HG03521 (cell line): Measurements from ENCODE around the gene CIZ1.

Source experiments
- ATAC-seq: cut with Tn5 transposase; IDR thresholded peaks from one replicate; pipeline ENCODE4 v1.9.1; 2021; ENCODE audit warnings: mild to moderate bottlenecking, moderate library complexity; ENCODE audit not compliant: unreplicated experiment

CIZ1 gene

DNA sequence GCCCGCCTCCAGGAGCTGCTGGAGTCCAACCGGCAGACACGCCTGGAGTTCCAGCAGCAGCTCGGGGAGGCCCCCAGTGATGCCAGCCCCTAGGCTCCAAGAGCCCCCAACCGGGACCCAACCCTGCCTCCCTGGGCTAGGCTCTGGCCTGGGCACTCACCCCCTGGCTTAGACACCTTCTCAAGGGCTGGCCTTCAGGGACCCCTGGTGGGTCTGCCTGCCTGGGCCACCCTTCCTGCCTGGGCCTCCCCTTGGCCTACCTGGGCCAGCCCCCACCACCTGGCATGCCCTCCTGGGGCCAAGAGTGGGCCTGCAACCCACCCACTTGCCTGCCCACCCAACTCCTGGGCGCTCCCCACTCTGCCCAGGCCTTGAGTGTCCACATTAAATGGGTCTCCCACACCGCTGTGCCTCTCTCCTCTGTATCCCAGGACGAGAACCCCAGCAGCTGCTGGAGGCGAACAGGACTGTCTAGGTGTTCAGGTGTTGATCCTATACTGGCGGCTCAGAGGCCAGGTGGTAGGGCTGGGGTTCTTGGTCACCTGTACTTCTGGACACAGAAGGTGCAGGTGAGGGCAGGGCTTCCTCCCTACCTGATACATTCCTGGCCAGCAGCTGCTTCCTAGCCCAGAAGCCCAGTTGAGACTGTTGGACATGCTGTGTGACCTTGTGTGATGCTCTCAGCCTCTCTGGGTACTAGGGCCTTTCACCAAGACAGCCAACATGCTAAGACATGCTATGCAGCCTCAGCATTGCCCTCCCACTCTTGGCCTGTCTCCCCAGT lies 27.7 kb downstream of the CIZ1 start:
- ATAC-seq = no peak

DNA sequence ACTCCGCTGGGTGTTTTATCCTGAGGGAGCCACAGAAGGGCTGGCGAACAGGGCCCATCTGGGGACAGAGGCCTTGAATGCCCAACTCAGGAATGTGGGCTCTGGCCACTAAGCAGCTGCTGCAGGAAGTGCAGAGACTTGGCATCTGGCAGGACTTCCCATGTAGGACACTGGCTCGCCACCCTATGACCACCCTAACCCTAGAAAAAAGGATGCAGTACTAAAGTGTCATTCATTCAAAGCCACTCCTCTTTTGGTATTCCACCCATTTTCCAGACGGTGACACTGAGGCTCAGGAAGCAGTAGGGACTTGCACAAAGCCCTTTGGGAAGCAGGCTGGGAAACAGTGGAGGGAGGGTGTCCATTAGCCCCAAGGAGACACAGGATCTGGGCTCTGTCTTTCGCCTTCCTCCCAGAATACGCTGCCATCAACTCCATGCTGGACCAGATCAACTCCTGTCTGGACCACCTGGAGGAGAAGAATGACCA lies 28.3 kb downstream of the CIZ1 start:
- no peak for ATAC-seq

DNA sequence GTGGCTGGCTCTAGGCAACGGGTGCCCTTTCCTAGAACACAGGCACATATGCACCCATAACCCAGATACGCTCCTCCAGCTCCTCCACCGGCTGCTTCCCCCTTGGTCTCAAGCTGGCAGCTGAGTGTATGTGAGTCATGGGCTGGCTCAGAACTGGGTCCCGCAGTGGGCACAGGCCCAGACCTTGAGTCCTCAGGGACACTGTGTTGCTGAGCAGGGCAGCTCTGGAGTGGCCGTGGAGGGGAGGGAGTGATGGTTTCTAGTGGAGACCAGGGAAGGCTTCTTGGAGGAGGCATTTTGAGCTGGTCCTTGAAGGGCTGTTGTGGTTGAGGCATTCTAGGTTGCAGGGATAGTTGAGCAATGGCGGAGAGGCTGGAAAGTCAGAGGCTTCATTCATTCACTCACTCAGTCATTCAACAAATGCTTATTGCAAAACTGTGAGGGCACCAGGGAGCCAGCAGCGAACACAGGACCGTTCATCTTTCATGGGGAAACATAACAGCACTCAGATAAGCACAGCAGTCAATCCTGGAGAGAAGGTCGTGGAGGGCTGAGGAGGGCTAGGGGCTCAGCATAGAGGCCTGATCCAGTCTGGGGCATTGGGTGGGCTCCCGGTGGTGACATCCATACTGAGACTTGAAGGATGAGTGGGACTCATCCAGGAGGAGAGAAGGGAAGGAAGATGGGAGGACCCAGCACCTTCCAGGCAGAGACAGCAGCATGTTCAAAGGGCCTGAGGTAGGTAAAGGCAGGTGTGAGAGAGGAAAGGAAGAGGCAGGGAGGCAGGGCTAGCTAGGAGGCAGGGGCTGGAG lies 29.0 kb downstream of the CIZ1 start:
- no peak for ATAC-seq

DNA sequence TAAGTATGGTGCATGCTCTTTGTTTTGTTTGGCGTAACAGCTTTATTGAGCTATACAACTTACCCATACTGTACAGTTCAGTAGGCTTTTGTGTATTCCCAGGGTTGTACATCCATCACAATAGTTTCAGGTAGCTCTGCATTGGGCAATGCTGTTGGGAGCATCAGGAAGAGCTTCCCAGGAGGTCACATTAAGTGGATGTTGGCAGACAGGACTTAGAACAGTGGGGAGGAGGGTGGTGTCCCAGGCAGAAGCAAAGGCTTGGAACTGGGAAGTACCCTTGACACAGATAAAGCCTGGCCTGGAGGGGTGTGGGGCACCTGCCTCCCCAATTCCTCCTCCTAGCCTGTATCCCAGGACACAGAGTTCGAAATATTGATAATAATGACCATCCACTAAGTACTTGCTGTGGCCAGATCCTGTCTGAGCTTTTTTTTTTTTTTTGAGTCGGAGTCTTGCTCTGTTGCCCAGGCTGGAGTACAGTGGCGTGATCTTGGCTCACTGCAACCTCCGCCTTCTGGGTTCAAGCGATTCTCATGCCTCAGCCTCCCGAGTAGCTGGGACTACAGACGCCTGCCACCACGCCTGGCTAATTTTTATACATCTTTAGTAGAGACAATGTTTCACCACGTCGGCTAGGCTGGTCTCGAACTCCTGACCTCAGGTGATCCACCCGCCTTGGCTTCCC lies 30.0 kb downstream of the CIZ1 start:
- no peak for ATAC-seq

DNA sequence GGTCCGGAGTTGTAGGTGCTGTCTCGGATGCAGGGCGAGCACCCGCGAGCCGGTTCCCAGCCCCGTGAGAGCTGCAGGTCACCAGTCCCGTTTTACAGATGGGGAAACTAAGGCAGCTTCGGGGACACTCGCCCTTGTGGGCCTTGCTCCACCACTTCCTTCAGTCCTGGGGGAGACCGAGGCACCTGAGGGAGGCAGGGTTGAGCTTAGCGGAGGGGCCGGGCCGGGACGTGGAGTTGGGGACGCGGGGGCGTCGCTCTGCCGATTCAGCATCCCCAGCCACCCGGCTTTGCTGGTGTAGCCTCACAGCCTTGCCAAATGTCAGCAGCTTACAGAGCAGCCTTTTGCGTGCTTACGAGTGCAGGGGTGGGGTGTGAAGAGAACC lies 30.8 kb downstream of the CIZ1 start:
- ATAC-seq = peak; percentile 9

DNA sequence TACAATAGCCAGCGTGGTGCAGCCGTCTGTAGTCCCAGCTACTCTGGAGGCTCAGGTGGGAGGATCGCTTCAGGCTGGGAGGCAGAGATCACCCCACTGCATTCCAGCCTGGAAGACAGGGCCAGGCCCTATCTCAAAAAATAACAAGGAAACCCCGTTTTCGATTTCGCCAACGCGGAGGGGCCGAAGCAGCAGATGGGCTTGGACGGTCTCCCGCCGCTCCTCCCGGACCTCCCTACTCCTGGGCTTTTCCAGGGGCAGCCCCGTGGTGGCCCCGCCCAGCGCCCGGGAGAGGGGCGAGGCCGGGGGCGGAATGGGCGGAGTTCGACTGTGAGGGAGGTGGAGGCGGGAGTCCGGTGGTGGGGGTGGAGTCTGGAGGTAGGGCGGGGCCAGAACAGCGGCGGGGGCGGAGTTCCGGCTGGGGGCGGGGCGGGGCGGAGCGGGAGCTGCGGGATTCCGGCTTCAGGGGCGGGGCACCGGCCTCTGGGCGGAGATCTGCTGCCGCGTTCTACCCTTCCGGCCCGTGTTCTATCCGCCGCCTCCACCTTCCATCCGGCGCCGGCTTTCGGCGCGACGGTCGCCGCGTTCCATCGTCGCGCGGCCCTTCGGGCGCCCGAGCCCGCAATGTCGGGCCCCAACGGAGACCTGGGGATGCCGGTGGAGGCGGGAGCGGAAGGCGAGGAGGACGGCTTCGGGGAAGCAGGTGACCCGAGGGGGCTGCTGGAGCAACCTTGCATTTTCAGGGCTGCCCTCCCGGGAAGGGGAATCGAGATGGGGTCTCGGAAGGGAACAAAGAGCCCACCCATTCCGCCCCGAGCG lies 31.4 kb downstream of the CIZ1 start, which contains the start of gene BBLN:
BBLN (plus strand) TSS at position 482 of the 819 bp plus-strand sequence; CDS start at position 625, 143 bp downstream.
- ATAC-seq = peak; percentile 90

DNA sequence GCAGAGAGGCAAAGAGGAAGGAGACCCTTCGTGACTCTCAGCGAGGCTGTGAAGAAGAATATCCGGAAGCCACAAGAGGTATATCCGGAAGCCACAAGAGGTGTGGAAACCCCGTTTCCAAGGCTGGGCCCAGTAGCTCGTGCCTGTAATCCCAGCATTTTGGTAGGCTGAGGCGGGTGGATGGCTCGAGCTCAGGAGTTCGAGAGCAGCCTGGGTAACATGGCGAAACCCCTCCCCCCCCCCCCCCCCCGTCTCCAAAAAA lies 31.9 kb downstream of the CIZ1 start:
- ATAC-seq = no peak

DNA sequence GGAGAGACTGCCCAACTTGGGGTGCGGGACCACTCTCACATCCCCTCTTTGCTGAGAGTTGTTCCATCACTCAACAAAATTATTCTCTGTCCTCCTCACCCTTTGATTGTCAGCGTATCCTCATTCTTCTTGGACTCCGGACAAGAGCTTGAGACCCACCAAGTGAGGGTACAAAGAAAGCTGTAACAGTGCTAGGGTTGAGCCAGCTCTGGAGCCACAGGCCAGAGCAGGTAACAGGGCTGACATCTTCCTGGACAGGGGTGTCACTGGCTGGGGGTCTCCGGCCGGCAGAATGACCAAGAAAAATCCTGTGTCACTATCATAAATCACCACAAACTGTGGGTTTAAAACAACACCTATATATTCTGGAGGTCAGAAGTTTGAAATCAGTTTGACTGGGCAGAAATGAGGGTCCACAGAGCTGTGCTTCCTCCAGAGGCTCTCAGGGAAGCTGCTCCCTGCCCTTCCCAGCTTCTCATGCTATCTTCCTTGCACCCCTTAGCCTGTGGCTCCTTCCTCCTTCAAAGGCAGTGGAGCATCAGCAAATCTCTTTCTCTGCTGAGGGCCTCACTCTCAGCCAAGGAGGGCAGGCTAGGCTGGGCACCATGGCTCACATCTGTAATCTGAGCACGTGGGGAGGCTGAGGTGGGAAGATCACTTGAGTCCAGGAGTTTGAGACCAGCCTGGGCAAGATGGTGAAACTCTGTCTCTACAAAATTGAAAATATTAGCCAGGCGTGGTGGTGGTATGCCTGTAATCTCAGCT lies 35.5 kb downstream of the CIZ1 start:
- ATAC-seq = no peak

DNA sequence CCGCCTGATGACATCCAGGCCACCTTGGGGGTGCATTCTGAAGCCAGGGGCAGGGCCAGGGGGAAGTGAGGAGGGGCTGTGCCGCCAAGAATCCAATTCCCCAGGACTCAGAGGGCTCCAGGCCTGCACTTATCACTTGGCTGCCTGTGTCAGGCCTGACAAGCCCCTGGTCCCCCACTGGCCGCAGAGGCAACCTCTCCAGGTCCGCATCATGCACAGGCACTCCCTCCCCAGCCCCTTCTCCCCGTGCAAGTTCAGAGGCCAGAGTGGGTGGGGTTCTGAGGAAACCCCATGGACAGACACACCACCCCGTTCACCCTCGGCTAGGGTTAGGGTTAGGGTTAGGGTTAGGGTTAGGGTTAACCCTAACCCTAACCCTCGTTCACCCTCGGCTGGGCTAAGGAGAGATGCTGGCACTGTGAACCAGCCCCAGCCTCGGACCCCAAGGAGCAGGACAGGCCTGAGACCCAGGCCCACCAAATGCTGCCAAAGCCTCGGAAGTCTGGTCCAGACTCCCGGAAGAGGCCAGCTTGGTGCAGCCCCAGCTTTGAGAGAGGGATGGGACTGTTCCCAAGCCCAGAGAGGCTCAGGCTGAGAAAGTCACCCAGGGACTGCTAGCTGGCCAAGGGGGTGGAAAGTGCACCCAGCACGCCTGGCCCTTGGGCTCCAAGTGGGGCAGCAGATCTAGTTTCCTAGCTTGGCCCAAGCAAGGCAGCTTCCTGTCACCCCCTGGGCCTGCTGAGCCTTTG lies 37.3 kb downstream of the CIZ1 start:
- no peak for ATAC-seq

DNA sequence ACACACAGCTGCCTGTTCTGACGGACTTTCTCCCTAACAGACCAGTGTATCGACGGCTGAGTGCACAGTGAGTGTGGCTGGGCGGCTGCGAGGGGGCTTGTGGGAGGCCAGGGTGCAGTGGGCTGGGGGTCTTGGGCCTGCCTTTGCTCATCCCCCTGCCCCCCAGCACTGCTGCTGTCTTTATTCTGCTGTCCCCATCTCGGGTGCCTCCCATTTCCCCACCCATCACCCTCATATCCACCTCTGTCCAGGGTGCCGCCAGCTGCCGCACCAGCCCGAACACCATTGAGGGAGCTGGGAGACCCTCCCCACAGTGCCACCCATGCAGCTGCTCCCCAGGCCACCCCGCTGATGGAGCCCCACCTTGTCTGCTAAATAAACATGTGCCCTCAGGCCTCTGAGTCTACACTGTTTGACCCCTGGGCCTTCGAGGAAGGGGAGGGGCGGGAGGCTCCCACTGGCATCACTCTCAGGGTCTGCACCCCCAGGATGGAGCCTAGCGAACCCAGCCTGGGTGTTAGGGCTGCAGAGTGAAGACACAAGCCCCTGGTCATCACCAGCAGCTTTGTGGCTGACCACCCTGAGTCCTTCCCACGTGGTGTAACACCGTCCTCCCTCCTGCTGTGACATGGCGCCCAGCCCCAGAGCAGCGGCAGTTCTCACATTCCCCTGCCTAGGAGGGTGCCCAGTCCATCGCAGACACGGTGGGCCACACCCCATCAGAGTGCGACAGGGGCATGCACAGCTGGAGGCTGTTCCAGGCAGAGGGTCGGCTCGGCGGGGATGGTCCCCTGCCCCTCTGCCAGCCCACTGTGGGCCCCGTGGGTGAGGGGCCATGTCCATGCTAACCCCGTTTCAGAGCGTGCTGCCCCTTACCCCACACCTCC lies 38.1 kb downstream of the CIZ1 start:
- no peak for ATAC-seq

DNA sequence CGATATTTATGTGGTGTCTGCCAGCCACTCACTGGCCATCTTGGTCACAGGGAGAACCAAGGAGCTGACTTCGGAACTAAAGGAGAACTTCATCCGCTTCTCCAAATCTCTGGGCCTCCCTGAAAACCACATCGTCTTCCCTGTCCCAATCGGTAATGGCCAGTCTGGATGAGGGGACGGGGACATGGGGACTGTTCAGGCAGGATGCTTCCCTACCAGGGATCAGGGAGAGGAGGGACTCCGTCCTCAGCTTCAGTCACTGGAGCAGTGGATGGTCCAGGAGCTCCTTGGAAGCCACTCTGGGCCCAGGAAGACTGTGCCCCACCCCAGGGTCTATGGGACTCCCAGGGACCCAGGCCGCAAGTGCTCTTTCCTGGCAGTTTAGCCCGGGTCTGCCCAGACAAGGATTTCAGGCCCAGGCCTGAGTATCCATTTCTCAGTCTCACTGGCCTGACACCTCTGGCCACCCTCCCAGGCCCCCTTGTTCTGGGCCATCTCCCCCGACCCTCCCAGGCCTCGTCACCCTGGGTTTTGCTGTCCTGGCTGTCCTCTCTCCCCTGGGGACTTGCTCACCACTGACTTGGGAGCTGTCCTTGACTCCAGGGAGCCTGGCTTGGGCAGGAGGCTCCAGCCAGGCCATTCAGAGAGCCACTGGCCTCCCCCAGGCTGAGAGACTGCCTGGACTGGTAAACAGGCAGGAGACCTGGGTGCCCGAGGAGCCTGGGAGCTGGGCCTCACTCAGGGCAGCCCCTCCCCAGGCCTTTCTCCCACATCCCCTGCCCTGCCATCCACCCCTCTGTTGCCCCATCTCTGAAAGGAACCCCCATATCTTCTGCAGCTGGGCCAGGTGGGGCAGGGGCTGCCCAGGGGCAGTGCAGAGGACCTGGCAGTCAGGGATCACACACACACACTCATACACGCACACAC lies 39.0 kb downstream of the CIZ1 start:
- ATAC-seq = no peak

DNA sequence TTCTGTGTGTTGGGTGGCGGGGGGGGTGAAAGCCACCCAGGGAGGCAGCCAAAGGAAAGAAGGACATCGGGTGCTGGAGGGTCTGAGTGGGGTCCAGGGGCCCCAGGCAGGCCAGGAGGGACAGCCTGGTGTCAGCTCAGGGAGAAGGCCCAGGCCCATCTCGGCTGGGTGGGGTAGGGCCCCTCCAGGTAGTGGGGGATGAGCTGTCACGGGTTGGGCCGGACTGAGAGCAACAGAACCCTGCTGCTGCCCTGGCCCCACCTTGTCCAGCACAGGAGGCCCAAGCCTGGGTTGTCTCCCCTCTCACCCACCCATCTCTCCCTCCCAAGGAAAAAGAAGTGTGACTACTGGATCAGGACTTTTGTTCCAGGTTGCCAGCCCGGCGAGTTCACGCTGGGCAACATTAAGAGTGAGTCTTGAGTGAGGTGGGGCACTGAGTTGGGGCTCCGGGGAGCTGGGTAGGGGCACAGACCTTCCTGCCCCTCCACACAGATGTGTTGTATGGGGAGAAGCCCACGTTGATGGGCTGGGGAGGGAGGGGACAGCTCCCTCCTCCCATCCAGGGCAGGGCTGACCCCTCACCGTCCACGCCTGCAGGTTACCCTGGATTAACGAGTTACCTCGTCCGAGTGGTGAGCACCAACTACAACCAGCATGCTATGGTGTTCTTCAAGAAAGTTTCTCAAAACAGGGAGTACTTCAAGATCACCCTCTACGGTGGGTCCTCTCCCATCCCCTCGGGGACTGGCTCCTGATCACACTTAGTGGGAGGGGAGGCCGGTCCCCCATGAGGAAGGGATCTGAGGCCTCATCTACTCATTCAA lies 39.9 kb downstream of the CIZ1 start:
- ATAC-seq = no peak

DNA sequence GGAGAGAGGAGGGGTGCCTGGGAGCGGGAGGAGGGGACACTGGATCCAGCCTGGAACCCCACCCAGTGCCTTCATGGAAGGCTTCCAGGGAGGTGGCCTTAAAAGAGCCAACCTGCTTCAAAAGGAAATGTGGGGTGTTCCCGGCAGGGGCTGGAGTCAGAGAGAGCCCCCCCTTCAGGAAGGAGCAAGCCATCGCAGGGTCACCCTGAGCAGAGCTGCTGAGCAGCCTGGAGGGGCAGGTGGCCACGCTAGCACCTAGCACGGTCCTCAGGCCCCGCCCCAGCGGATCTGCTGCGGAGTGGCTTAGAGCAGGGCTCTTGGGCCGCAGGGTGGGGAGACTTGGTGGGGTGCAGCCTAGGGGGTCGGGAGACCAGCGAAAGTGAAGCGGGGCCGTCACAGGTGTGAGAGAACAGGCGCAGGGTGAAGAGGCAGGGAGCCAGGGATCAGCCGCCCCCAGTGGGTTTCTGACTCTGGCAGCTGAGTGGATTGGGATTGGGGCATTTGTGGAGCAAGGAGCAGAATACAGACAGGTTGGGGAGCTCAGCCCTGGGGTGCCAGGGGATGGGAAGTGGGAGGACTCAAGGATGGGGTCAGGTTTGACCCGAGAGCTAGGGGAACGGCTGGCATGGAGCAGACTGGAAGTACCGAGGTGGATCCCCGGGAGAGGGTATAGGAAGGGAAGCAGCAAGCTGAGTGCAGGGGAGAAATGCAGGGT lies 40.6 kb downstream of the CIZ1 start:
- no peak for ATAC-seq

DNA sequence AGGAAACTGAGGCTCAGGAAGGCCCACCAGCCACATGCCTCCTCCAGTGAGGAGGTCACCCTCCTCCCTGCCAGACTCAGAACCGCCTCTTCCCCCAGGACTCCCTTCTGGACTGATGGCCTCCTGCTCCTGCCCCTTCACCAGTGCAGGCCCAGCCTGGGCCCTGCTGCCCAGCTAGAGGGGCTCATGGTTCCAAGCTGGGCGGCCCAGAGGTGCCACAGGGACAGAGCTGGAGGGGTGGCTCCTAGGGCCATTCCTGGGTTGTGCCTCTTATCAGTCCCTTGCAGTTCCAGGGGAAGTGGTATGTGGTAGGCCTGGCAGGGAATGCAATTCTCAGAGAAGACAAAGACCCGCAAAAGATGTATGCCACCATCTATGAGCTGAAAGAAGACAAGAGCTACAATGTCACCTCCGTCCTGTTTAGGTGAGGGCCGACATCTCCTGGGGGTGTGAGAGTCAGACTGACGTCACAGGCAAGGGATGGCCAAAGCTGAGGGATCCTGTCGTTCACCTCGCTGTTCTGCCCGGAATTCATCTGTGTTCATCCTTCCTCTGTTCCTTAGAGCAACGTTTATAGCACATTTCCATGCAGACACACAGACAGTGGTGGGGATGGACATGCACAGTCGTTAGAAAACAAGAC lies 41.3 kb downstream of the CIZ1 start:
- no peak for ATAC-seq

DNA sequence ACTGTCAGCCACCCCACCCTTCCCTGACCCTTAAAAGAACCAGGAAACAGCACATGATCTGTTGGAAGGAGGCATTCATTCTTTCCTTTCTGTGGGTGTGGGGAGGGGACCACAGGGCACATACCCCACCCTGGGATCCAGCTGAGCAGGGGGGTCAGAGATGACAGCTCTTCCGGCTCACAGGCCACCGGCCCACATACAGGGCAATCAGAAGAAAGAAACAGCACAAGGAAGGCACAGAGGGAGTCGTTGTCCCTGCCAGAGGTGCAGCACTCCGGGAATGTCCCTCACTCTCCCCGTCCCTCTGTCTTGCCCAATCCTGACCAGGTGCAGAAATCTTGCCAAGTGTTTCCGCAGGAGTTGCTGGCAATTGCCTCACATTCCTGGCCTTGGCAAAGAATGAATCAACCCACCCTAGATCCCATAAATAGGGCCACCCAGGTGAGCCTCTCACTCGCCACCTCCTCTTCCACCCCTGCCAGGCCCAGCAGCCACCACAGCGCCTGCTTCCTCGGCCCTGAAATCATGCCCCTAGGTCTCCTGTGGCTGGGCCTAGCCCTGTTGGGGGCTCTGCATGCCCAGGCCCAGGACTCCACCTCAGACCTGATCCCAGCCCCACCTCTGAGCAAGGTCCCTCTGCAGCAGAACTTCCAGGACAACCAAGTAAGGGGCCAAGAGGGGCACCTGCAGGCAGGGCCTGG lies 42.2 kb downstream of the CIZ1 start, which contains the start of gene LCN2:
LCN2 (plus strand) TSS at position 453 of the 701 bp plus-strand sequence; CDS start at position 526, 73 bp downstream.
- ATAC-seq = no peak
